Kidney (tissue), 14 donors: ENCODE measurements around the gene APC2. TPM values are rescaled to one million over a fixed set of nuclear protein-coding genes. Genes with fewer than 3 reads are reported as not detected.

Experiments
- DNase-seq, 5 donors: peaks; one replicate each; pipeline ENCODE4 v3.0.0-alpha.2; 2013 to 2020
- FAIRE-seq: peaks from 2 replicates; lab custom pipeline; 2012; peaks lifted over from hg19 to GRCh38; lab: Jason Lieb, UNC
- H3K27ac ChIP-seq, 2 donors: one replicate each; pipeline ENCODE4 v1.7.0; 2013; ENCODE audit warnings: low read depth in 2 of 2, low read length in 2 of 2, inconsistent platforms in 1 of 2
- H3K27me3 ChIP-seq: one replicate; pipeline ENCODE4 v1.7.1; 2013; ENCODE audit warnings: low read length, inconsistent platforms; ENCODE audit not compliant: control insufficient read depth, insufficient read depth
- H3K36me3 ChIP-seq, 3 donors: one replicate each; pipeline versions ENCODE4 v1.7.0 to v1.7.1; 2013; ENCODE audit warnings: low read length in 3 of 3, control low read depth in 1 of 3, inconsistent platforms in 1 of 3; ENCODE audit not compliant: insufficient read depth in 3 of 3, control insufficient read depth in 2 of 3
- H3K4me1 ChIP-seq, 3 donors: one replicate each; pipeline versions ENCODE4 v1.7.0 to v1.7.1; 2013; ENCODE audit warnings: low read length in 3 of 3, inconsistent platforms in 1 of 3, low read depth in 1 of 3; ENCODE audit not compliant: control insufficient read depth in 2 of 3, insufficient read depth in 2 of 3
- H3K4me3 ChIP-seq, 3 donors: one replicate each; pipeline versions ENCODE4 v1.7.0 to v1.8.1; 2013; ENCODE audit warnings: low read length in 3 of 3, control low read depth in 1 of 3, inconsistent platforms in 1 of 3
- H3K9ac ChIP-seq, 3 donors: one replicate each; pipeline versions ENCODE4 v1.7.0 to v1.7.1; 2013; ENCODE audit warnings: low read length in 3 of 3, control low read depth in 1 of 3, inconsistent platforms in 1 of 3
- H3K9me3 ChIP-seq, 3 donors: one replicate each; pipeline versions ENCODE4 v1.7.0 to v1.7.1; 2013; ENCODE audit warnings: low read length in 3 of 3, control low read depth in 1 of 3, inconsistent platforms in 1 of 3; ENCODE audit not compliant: control insufficient read depth in 2 of 3, insufficient read depth in 1 of 3
- CTCF ChIP-seq: IDR thresholded peaks from 3 replicates; pipeline ENCODE4 v1.5.1; 2012; ENCODE audit warnings: mild to moderate bottlenecking, moderate library complexity, borderline replicate concordance; ENCODE audit not compliant: insufficient read depth; ENCODE audit errors: extremely low read depth
- intact Hi-C: fragments of 100-400 bp; cut with DNase I; formaldehyde crosslinking; loops from one replicate; pipeline ENCODE4 v1.11.1; 2022
- polyA plus RNA-seq: library from polyadenylated mRNA; stranded (reverse); fragments of 350-450 nt; fragmentation: Illumina TruSeq; extraction: RNeasy Lipid Tissue Mini Kit (QIAGEN cat#74804); gene quantifications from one replicate; pipeline ENCODE4 v1.2.3, GENCODE V29; 2014; ENCODE audit warnings: low read depth, low replicate concordance; ENCODE audit not compliant: insufficient read depth
- total RNA-seq: library from RNA; stranded (reverse); fragmentation: NEBNext Ultra II Directional; extraction: Animal tissue kit (Norgen Biotek cat#: 25700); gene quantifications from one replicate; pipeline ENCODE4 v1.2.1, GENCODE V29; 2021
- donor health status: control.
- donor health status: control.
- donor health status: control.
- donor health status: control.
- donor health status: control.
- donor health status: DM: yes; HTN: yes; CAD: no.
- donor health status: Normal renal cell carcinoma (clear cell type).

Gene APC2
- total and polyA plus RNA-seq, 2 donors from 2014 or later, result 0.25 TPM; not detected in 1

GRCh38 chr19:1492474-1493006 lies 42.6 kb downstream of the APC2 start:
- Histone ChIP-seq H3K9ac (no peak overlapping the region), H3K4me1 (peaks cover 0 to 8% (median 0%) of the 10 kb centered on the region in 3 donors), H3K9me3 (no peaks in the 10 kb centered on the region), H3K27ac (no peak overlapping the region), H3K4me3 (no peak overlapping the region), H3K27me3 (no peaks in the 10 kb centered on the region), H3K36me3 (no peaks in the 10 kb centered on the region)
- FAIRE-seq (no peak), DNase-seq (peak in 2 of 5 donors; percentile 63 to 77)
- intact Hi-C loops, result no loop called here
- no peak for TF ChIP-seq CTCF

GRCh38 chr19:1494115-1494815 lies 44.3 kb downstream of the APC2 start:
- no peaks in the 10 kb centered on the region for H3K9me3 ChIP-seq
- no peak overlapping the region for H3K9ac ChIP-seq
- H3K36me3 ChIP-seq, result no peaks in the 10 kb centered on the region
- no peak overlapping the region for H3K27ac ChIP-seq
- no peak overlapping the region for H3K4me3 ChIP-seq
- TF ChIP-seq CTCF, result no peak
- intact Hi-C loops, result no loop called here
- DNase-seq, result peak in 1 of 5 donors; percentile 48
- H3K4me1 ChIP-seq, result peaks cover 0 to 8% (median 0%) of the 10 kb centered on the region in 3 donors
- FAIRE-seq, result no peak
- H3K27me3 ChIP-seq, result no peaks in the 10 kb centered on the region

GRCh38 chr19:1495051-1495798 lies 45.3 kb downstream of the APC2 start:
- peak in 1 of 5 donors; percentile 45 for DNase-seq
- H3K4me1 ChIP-seq, result peaks cover 0 to 2% (median 0%) of the 10 kb centered on the region in 3 donors
- H3K27me3 ChIP-seq, result no peaks in the 10 kb centered on the region
- H3K9me3 ChIP-seq, result no peaks in the 10 kb centered on the region
- intact Hi-C loops, result no loop called here
- H3K4me3 ChIP-seq, result no peak overlapping the region
- H3K27ac ChIP-seq, result no peak overlapping the region
- FAIRE-seq, result no peak
- H3K36me3 ChIP-seq, result no peaks in the 10 kb centered on the region
- H3K9ac ChIP-seq, result no peak overlapping the region
- TF ChIP-seq CTCF, result no peak
